Measurements from ENCODE around the gene AUP1.

The AUP1 gene

DNA sequence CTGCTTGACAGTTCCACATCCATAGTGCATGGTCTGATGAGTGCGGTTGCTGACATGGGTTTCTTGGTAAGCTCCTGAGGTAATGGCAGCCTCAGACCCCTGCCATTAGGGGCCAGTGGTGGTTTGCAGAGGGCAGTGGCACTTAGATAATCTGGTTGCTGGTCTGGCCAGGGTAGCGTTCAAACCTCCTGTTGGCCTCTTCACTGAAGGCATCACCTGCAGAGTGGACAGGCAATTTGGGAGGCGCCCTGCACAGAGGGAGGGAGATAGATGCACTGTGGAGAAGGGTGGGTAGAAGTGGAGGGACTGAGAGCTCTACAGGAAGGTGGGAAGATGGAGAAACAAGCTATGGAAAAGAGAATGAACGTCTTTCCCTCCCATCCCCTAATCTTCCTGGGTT, 4.0 kb upstream of the AUP1 start:
- no peak for DNase-seq

DNA sequence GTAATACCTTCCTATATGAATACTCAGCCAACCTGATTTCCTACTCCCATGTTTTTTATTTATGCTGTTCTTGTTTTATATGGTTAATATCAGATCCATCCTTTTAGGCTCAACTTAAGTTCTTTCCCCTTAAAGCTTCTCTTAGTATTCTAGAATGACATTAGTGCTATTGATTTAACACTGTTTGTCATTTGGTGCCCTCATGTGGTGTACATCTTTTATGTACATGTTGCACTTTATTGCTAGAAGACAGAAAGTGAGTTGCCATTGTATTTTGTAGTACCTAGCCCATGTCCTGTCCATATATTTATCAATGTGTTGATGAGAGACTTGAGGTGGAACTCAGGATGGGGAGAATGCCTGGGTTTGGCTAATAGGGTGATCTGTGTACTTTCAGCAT, 2.7 kb upstream of the AUP1 start:
- no peak for DNase-seq

DNA sequence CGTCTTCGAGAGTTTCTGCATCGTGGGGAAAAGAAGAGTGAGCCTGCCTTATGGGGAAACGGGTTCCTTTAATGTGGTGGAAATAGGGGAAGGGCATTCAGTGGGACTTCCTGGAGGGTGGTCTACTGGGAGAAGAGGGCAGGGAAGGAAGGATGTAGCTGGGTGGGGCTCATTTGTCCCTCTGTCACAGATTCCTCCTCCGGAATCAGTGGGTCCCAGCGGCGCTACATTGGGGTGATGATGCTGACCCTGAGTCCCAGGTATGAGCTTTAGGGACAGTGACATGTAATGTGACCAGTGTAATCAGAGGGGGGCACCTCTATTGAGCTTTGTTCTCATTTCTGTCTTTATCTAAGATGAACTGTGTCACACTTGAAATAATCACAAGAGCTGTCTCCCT, 2.2 kb upstream of the AUP1 start:
- DNase-seq: no peak

DNA sequence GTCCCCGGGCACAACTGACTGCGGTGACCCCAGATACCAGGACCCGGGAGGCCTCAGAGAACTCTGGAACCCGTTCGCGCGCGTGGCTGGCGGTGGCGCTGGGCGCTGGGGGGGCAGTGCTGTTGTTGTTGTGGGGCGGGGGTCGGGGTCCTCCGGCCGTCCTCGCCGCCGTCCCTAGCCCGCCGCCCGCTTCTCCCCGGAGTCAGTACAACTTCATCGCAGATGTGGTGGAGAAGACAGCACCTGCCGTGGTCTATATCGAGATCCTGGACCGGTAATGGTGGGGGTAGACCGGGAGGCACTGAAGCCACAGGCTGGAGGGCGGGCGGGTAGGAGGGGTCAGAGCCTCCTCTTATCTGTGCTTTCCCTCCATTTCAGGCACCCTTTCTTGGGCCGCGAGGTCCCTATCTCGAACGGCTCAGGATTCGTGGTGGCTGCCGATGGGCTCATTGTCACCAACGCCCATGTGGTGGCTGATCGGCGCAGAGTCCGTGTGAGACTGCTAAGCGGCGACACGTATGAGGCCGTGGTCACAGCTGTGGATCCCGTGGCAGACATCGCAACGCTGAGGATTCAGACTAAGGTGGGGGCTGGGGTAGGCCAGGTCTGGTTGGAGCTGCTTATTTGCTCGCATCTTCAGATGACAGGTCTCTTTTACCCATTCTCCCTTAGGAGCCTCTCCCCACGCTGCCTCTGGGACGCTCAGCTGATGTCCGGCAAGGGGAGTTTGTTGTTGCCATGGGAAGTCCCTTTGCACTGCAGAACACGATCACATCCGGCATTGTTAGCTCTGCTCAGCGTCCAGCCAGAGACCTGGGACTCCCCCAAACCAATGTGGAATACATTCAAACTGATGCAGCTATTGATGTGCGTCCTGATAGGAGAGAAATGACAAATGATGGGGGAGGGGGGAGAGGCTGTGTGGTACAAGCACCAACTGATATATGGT, 1.0 kb upstream of the AUP1 start:
- peak in 1 of 2 donors; percentile 32 for DNase-seq

DNA sequence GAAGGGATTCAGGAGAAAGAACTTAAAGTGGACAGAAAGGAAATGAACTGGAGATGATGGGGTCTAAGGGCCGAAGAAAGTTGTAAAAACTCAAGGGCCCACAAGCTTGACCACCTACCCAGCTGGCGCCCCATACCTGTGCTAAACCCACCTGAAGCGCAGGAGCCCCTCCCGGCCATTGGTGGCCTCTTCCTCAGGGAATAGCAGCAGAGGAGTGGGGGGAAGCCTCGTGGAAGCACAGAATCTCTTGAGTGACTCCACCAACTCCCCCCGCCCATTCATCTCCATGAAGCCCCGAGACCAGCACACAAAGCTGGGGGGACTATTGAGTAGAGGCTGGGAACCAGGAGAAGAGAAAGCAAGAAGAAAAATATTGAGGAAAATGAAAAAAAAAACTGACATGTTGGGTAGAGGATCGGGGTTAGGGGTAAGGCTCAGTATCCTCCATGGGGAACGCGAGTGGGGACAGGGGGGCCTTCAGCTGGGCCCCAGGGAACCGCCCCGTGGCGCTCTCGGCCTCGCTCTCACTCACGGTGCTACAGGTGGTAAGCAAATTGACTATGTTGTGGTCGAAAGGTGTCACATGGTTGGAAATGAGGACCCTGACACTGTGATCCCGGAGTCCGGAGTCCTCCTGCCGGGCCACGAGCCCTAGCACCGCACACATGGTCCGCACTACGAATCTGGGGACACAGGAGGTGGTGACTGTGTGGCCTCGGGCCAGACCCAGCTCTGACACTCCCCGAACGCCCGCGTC, 728 bp downstream of the AUP1 start:
- DNase-seq: no peak

DNA sequence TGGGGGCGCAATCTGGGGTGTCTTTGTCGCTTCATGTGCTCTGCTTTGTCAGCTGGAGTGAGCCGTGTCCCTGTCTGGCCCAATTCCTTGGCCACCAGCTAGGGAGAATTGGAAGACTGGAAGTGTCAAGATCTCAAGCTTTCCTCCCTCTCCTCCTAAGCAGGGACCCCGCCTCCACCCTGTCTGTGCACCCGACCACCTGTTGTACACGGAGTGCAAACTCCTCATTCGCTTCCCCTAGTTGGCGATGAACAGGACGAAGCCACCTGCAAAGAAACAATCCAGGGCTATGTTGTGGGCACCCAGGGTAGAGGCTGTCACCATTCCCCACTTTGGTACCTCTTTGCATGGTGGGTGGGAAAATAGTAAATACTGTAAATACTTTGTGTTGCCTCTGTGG, 1.8 kb downstream of the AUP1 start:
- no peak for DNase-seq

DNA sequence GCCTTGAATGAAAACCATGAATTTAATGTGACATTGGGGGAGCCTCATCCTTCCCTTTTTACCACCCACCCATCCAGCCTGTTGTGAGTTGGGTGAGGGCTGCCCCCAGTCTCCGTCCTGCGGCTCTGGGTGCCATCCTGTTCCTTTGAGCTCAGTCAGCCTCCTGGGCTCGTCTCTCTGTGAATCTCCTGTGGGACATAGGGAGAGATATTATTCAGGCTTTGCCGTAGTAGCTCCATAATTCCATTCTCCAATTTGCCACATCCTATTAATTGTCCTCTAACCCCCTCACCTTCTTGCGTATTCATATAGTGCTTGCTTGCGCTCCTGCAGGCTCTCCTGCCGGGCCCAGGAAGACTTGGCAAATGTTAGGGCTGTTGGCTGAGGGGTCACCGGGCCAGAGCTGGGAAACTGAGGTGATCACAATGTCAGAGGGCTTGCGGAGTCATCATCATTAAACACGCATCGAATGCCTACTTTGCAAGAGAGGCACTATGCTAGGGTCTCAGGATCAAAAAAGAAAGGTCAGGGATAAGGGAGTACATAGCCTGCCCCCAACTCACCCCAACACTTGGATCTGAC, 2.8 kb downstream of the AUP1 start:
- no peak for DNase-seq

DNA sequence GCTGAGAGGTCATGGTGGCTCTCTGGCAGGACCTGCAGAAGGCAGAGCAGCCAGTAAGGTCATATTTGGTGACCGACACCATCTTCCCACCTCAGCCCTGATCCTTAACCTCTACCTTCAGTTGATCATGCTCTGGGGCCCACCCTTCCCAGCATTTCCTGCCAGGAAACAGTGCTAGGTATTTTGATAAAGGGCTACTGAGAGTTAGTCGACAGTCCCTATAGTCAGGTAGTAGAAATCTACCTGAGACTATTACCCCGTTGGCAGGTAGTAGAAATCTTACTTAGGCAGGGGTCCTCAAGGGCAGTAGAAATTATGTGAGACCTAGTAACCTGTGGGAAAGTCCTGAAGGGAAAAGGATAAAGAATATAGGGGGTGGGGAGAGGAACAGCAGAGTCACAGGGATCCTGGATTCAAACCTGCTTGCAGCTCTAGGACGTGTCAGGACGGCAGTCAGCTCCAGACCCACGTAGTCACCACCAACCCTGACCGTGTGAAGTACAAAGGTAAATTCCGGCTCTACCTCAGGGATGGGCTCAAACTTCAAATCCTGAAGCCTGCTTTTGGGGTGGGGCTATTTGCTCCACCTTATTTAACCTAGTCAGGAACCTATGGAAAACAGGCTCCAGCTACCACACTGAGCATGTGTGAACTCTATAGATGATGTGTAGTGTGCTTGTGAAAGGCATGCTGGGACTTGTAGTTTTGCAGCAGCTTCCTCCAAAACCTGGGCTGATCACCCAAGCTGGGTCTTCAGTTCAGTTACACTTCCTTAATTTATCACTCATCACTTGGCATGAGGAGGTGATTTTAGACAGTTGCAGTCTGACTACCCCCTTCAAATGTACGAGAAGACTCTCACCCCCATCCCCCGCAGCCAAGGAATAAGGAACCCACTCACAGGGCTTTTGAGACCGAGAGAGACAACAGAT, 3.5 kb downstream of the AUP1 start, which contains the start of gene DQX1:
Gene DQX1, minus strand, starts transcription at position 515 of the 932 bp plus-strand sequence. Its CDS starts 502 bp downstream, at position 13.
- no peak for DNase-seq

DNA sequence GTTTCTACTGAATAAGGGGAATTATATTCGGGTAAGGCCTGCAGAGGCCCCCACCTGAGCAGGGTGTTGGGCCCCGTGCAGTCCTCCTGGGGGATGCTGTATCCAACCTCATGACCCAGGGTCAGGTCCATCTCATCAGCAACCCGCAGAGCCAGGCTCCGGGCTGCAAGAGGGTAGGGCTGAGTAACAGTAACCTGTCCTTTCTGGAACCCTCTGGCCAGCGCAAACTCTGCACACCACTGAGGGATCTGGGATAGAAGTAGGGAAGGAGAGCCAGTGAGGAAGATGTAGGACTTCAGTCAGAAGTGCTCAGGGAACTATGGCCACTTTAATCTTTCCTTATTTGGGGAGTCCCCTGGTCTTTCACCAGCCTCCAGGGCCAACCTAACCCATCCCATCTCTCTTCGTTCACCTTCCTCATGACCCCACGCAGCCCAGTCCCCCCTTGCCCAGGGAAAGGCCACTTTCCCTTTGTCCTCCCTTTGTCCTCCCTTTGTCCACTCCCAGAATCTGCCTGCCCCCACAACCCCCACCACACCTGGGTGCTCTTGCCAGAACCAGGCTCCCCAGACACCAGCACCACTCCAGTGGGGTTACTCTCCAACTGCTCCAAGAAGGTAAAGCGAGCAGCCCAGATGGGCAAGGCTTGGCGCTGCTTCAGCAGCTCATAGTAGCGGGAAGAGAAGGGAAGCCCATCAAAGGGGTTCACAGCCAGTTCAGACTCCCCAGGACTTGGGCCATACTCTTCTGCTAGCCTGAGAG, 4.4 kb downstream of the AUP1 start:
- no peak for DNase-seq

DNA sequence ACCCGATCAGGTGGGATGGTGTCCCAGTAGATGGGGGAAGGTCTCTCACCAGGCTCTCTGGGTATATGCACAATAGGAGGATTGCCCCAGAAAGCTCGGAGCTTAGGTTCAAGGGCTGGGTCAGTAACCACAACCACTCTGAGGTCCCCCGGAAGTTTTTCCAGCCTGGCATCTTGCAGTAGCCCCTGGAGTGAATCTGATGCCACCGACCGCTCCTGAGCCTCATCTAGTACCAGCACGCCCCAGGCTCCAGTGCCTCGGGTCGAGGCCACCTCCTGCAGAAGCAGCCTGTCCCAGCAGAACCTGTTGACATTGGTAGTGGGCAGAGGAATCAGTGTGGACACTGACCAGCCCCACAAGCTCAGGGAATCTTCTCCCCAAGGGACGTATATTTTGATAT, 5.5 kb downstream of the AUP1 start:
- no peak for DNase-seq

DNA sequence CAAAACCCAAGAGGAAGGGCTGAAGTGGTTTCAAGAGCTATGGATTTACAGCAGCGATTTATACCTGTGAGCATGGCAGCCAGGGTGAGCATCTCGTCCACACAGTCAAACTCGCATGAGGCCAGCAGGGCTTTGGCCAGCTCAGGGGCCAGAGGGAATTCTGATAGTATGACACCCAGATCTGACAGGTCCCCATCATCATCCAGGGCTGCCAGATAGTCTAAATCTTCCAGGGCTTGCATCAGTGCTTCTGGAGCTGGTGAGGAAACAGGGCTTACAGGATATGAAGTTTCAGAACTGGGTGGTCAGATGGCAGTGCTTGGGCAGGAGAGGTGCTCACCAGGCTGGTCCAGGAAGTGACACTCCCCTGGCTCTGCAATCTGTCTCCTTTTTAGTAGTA, 7.0 kb downstream of the AUP1 start:
- no peak for DNase-seq

DNA sequence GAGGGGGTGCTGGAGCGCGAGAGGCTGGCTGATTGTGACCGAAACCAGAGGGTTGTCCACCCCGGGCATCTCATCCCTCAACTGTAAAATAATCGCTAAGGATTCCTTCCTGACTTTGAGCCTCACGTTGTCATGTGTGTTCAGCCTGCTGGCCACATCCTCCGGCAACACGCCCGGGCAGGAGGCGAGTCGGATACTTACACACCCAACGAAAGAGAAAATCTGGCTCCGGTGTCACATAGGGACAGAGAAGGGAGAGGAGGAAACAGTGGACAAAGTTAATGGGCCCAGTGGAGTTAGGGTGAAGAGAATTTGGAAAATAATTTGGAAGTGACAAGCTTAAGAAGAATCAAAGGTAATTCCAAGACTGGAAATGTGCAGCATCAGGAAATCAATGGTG, 12.9 kb downstream of the AUP1 start:
- DNase-seq: no peak

DNA sequence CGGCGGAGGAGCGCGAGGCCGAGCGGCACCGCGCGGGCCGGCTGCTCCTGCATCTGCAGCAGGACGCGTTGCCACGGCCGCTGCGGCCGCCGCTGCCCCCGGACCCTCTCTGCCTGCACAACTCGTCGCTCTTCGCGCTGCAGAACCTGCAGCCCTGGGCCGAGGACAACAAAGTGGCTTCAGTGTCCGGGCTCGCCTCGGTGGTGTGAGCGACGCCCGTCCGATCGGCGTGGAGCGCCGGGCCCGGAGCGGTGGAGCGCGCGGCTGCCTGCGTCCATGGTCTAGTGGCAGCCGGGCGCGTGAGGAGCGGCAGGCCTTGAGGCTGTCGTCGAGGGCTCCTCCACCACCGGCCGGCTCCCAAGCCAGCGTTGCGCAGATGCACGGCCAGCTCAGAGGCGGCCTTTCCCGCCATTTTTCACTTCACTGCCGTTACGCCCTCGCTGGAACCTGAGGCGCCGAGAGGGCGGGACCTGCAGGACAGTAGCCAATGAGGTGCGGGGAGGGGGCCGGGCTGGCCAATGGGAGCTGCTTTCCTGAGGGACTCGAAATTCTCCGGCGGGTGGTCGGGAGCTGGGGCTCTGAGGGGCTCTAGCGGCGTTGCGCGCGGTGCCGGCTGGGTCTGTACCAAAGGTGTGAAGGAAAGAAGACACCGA, 13.4 kb downstream of the AUP1 start:
- peak; percentile 74 to 76 for DNase-seq

DNA sequence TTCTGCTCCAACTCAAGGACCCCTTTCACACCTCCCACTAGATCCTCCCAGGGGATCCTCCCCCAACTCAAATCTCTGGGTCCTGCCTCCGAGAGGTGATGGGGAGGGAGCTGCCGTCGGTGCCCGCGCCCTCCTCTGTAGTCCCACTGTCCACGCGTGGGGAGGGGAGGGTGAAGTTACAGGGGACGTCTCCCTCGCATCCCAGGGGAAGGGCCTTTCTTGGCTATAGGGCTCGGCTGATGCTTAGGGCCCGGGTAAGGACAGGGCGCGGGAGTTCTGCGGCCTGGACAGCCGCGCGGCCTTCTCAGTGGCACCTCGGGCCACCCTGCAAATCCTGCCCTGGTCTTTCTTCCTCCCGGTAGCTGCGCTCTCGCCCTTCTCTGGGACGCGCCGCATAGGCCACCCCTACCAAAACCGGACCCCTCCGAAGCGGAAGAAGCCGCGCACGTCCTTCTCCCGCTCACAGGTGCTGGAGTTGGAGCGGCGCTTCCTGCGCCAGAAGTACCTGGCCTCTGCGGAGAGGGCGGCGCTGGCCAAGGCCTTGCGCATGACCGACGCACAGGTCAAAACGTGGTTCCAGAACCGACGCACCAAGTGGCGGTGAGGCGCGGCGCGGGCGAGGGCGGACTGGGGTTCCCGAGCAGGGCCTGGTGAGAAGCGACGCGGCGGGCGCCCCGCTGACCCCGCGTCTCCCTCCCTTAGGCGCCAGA, 14.1 kb downstream of the AUP1 start:
- DNase-seq: no peak

DNA sequence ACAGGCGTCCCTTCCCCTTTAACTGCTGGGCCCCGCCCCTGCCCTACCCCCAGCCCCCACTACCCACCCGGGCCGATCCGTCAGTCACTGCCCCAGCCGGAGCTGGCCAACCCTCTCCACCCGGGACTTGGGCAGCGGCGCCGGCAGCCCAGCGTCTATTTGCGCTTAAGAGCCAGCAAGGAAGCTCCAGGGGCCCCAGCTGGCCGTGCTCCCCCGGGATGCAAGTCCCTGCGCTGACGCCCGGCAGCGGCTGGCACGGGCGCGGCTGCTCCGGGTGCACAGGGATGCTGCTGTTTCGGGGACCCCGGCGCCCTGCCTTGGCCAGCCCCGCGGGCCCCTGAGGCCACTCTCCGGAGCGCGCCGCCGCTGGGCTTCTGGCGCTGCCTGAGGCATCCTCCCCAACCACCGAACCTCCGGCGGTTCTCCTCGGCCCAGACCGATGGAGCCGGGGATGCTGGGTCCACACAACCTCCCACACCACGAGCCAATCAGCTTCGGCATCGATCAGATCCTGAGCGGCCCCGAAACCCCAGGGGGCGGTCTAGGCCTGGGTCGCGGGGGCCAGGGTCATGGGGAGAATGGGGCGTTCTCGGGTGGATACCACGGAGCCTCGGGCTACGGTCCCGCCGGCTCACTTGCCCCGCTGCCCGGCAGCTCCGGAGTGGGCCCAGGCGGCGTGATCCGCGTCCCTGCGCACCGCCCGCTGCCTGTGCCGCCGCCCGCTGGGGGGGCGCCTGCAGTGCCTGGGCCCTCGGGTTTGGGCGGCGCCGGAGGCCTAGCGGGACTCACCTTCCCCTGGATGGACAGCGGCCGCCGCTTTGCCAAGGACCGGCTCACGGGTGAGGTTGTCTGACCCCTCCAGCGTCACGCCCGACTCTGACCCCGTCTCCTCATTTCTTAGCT, 14.9 kb downstream of the AUP1 start, which contains the start of gene TLX2:
Gene TLX2, plus strand, starts transcription at position 83 of the 903 bp plus-strand sequence. Its CDS starts 357 bp downstream, at position 440.
- no peak for DNase-seq

DNA sequence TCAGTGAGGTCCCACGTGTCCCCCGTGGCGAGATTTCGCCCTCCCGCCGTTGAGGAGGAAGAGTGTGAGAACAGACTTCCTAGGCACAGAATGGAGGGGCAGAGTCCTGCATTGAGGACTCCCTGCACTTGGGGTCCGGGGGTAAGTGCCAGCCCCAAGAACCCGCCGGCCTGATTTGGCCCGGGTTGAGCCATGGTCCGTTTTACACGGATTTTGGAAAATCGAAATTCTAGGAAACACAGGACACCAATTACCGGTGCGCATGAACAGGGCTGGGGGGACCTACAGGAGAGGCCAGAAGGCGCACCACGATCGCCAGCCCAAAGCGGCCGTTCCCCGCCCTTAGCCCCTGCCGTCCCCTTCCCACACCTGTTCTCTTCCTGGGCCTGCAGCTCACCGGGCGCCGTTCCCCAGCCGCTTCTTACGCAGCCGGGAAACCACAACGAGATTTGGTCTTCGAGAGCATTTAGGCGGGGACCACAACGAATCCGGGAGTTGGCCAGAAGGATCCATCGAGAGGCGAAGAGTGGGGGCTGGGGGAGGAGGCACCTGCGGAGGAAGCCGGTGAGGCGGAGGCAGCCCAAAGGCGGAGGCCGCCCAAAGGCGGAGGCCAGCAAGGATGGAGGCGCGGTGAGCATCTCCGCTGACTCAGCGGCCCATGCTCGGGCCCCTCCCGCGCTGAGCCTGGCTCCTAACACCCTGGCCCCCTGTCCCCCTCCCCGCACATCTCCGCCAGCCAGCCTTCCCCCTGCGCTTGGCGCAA, 15.7 kb downstream of the AUP1 start:
- DNase-seq: peak in 1 of 2 donors; percentile 19

DNA sequence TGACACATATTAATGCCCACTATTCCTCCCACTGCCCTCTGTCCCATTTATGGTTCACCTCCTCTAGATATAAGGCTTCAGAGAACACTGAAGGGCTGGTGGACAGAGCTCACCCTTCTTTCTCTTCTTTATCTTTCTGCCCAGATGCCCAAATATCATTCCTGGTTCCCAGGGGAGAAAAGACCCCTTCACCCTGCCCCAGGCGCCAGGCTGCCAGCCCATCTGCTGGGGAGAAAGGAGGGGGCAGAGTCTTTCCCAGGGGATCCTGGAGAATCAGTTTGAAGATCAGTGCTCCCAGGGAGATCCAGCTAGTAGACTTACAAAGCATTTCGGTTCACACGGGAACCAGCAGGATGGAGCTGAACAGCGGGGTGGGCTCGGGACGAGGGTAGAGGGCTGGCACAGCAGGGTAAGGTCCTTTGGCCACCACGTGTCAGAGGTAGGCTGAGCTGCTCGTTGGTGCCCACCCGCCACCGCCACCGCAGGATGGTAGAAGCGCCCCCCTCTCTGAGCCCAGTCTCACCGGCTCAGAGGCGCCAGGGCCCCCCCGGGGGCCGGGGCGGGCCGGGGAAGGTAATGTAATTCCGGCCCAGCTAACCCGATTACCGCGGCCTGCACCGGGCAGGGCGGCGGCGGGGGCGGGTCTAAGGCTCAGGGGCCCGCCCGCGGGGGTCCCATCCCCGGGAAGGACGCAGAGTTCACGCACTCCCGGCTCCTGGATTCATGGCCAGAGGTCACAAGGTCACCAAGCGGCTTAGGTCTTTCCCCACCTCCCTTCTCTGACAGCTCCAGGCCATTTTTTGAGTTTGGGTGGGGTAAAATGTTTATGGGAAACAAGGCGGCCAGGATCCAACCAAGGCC, 16.5 kb downstream of the AUP1 start:
- no peak for DNase-seq

Measured in activated CD4-positive, alpha-beta T cell treated with anti-CD3 and anti-CD28 coated beads for 4 hours (primary cell).